ENCODE measurements around the gene ZNF222. TPM values are rescaled to one million over a fixed set of nuclear protein-coding genes. Genes with fewer than 3 reads are reported as not detected.

Gene ZNF222
- total RNA-seq, 1 experiment from 2014 or later, result 9.3 TPM

GRCh38 chr19:44059229-44059628, 34.0 kb downstream of the ZNF222 start:
- Histone ChIP-seq H3K27me3 (replicated peaks; ENCODE audit: insufficient read depth, low read depth, low read length, poor library complexity) (no peaks in the 10 kb centered on the region), H3K36me3 (ENCODE audit: insufficient read depth, low read length, poor library complexity, severe bottlenecking) (peaks cover 9% of the 10 kb centered on the region), H3K9me3 (ENCODE audit: low read depth, low read length, poor library complexity, severe bottlenecking) (no peaks in the 10 kb centered on the region), H3K4me1 (ENCODE audit: insufficient read depth, low read length, poor library complexity, severe bottlenecking) (no peaks in the 10 kb centered on the region), H3K27ac (ENCODE audit: low read depth, low read length, poor library complexity, severe bottlenecking) (no peak overlapping the region), H3K4me3 (ENCODE audit: low read depth, low read length, poor library complexity, severe bottlenecking) (no peak overlapping the region)
- CTCF ChIA-PET, result no interaction called here
- intact Hi-C loops (cut with micrococcal nuclease; ENCODE audit: unreplicated experiment), result no loop called here
- BruUV-seq (replicated peaks), result no TSS peak
- no peak for TF ChIP-seq EZH2 (IDR thresholded peaks at IDR 0.05; ENCODE audit: borderline replicate concordance, low read depth, low read length, poor library complexity, severe bottlenecking)
- no peak for TF ChIP-seq CTCF (conservative IDR thresholded peaks at IDR 0.05; ENCODE audit: low read depth, low read length)
- POLR2A ChIA-PET (ENCODE audit: low non-redundant PET), result no interaction called here
- no peak for DNase-seq (ENCODE audit: low spot score)

GRCh38 chr19:44061038-44061437, 35.9 kb downstream of the ZNF222 start:
- Histone ChIP-seq H3K9me3 (ENCODE audit: low read depth, low read length, poor library complexity, severe bottlenecking) (peaks cover 10% of the 10 kb centered on the region), H3K4me3 (ENCODE audit: low read depth, low read length, poor library complexity, severe bottlenecking) (no peak overlapping the region), H3K4me1 (ENCODE audit: insufficient read depth, low read length, poor library complexity, severe bottlenecking) (no peaks in the 10 kb centered on the region), H3K36me3 (ENCODE audit: insufficient read depth, low read length, poor library complexity, severe bottlenecking) (peaks cover 22% of the 10 kb centered on the region), H3K27ac (ENCODE audit: low read depth, low read length, poor library complexity, severe bottlenecking) (no peak overlapping the region), H3K27me3 (replicated peaks; ENCODE audit: insufficient read depth, low read depth, low read length, poor library complexity) (no peaks in the 10 kb centered on the region)
- no TSS peak for BruUV-seq (replicated peaks)
- ChIA-PET CTCF (no interaction called here), POLR2A (ENCODE audit: low non-redundant PET) (no interaction called here)
- no peak for DNase-seq (ENCODE audit: low spot score)
- TF ChIP-seq EZH2 (IDR thresholded peaks at IDR 0.05; ENCODE audit: borderline replicate concordance, low read depth, low read length, poor library complexity, severe bottlenecking) (no peak), CTCF (conservative IDR thresholded peaks at IDR 0.05; ENCODE audit: low read depth, low read length) (no peak)
- intact Hi-C loops (cut with micrococcal nuclease; ENCODE audit: unreplicated experiment), result no loop called here

- no peaks in the 10 kb centered on the region for H3K27me3 ChIP-seq (replicated peaks; ENCODE audit: insufficient read depth, low read depth, low read length, poor library complexity)
- peaks cover 42% of the 10 kb centered on the region for H3K9me3 ChIP-seq (ENCODE audit: low read depth, low read length, poor library complexity, severe bottlenecking)
- ChIA-PET CTCF (no interaction called here), POLR2A (ENCODE audit: low non-redundant PET) (no interaction called here)
- H3K4me1 ChIP-seq (ENCODE audit: insufficient read depth, low read length, poor library complexity, severe bottlenecking), result no peaks in the 10 kb centered on the region
- TF ChIP-seq CTCF (conservative IDR thresholded peaks at IDR 0.05; ENCODE audit: low read depth, low read length), result no peak
- TF ChIP-seq EZH2 (IDR thresholded peaks at IDR 0.05; ENCODE audit: borderline replicate concordance, low read depth, low read length, poor library complexity, severe bottlenecking), result no peak
- DNase-seq (ENCODE audit: low spot score), result no peak
- no peak overlapping the region for H3K4me3 ChIP-seq (ENCODE audit: low read depth, low read length, poor library complexity, severe bottlenecking)
- no peak overlapping the region for H3K27ac ChIP-seq (ENCODE audit: low read depth, low read length, poor library complexity, severe bottlenecking)
- intact Hi-C loops (cut with micrococcal nuclease; ENCODE audit: unreplicated experiment), result no loop called here
- H3K36me3 ChIP-seq (ENCODE audit: insufficient read depth, low read length, poor library complexity, severe bottlenecking), result peaks cover 37% of the 10 kb centered on the region
- no TSS peak for BruUV-seq (replicated peaks)
Observed at GRCh38 chr19:44066305-44066704, 41.1 kb downstream of the ZNF222 start.

Measured in A673 (cell line).